H9 (cell line): ENCODE measurements around the gene EXOC3L1. TPM values are rescaled to one million over a fixed set of nuclear protein-coding genes. Genes with fewer than 3 reads are reported as not detected.

ENCODE experiments used
- DNase-seq: peaks from one replicate; pipeline ENCODE4 v3.0.0-alpha.2; 2017
- H2AFZ ChIP-seq: one replicate; pipeline ENCODE4 v1.6.1; 2013; ENCODE audit warnings: mild to moderate bottlenecking, low read length, control low read depth, moderate library complexity
- H2AK5ac ChIP-seq: 2 replicates; pipeline ENCODE4 v1.6.1; 2013; ENCODE audit warnings: low read length, control low read depth, mixed read lengths; ENCODE audit not compliant: insufficient read length
- H2BK120ac ChIP-seq: one replicate; pipeline ENCODE4 v1.6.1; 2013; ENCODE audit warnings: low read depth, mild to moderate bottlenecking, low read length, control low read depth, inconsistent platforms; ENCODE audit not compliant: poor library complexity, severe bottlenecking
- H2BK12ac ChIP-seq: 2 replicates; pipeline ENCODE4 v1.6.1; 2013; ENCODE audit warnings: low read length, control low read depth, mixed read lengths, low read depth; ENCODE audit not compliant: insufficient read length
- H2BK15ac ChIP-seq: 2 replicates; pipeline ENCODE4 v1.6.1; 2013; ENCODE audit warnings: low read depth, low read length, control low read depth
- H2BK20ac ChIP-seq: one replicate; pipeline ENCODE4 v1.6.1; 2013; ENCODE audit warnings: low read depth, mild to moderate bottlenecking, low read length, control low read depth, inconsistent platforms; ENCODE audit not compliant: poor library complexity, severe bottlenecking
- H2BK5ac ChIP-seq: 2 replicates; pipeline ENCODE4 v1.6.1; 2013; ENCODE audit warnings: low read length, control low read depth, mixed read lengths; ENCODE audit not compliant: insufficient read length
- H3K14ac ChIP-seq: 2 replicates; pipeline ENCODE4 v1.6.1; 2013; ENCODE audit warnings: low read length, control low read depth; ENCODE audit not compliant: insufficient read depth
- H3K18ac ChIP-seq: 2 replicates; pipeline ENCODE4 v1.6.1; 2013; ENCODE audit warnings: low read depth, mild to moderate bottlenecking, mixed read lengths, low read length, control low read depth; ENCODE audit not compliant: insufficient read length
- H3K23ac ChIP-seq: 2 replicates; pipeline ENCODE4 v1.6.1; 2013; ENCODE audit warnings: low read length, control low read depth, mixed read lengths, low read depth; ENCODE audit not compliant: insufficient read length
- H3K23me2 ChIP-seq: 2 replicates; pipeline ENCODE4 v1.6.1; 2013; ENCODE audit warnings: low read depth, mild to moderate bottlenecking, mixed read lengths, low read length, control low read depth; ENCODE audit not compliant: insufficient read length, poor library complexity, severe bottlenecking
- H3K27ac ChIP-seq: 2 replicates; pipeline ENCODE4 v1.5.1; 2013; ENCODE audit warnings: low read length, control low read depth, mixed read lengths, low read depth; ENCODE audit not compliant: insufficient read length
- H3K27me3 ChIP-seq: 2 replicates; pipeline ENCODE4 v1.6.1; 2013; ENCODE audit warnings: low read length, control low read depth, inconsistent platforms; ENCODE audit not compliant: insufficient read depth
- H3K4ac ChIP-seq: 2 replicates; pipeline ENCODE4 v1.6.1; 2013; ENCODE audit warnings: low read depth, mild to moderate bottlenecking, control low read depth, inconsistent platforms, low read length, moderate library complexity
- H3K4me1 ChIP-seq: 2 replicates; pipeline ENCODE4 v1.6.1; 2013; ENCODE audit warnings: low read length, control low read depth, inconsistent platforms; ENCODE audit not compliant: insufficient read depth
- H3K4me2 ChIP-seq: 2 replicates; pipeline ENCODE4 v1.6.1; 2013; ENCODE audit warnings: low read length, control low read depth, mixed read lengths; ENCODE audit not compliant: insufficient read length, insufficient read depth
- H3K56ac ChIP-seq: 2 replicates; pipeline ENCODE4 v1.6.1; 2013; ENCODE audit warnings: low read depth, mild to moderate bottlenecking, mixed read lengths, low read length, control low read depth; ENCODE audit not compliant: insufficient read length
- H3K79me1 ChIP-seq: 2 replicates; pipeline ENCODE4 v1.6.1; 2013; ENCODE audit warnings: low read depth, mild to moderate bottlenecking, moderate library complexity, low read length, control low read depth, inconsistent platforms; ENCODE audit not compliant: insufficient read depth, poor library complexity, severe bottlenecking
- H3K79me2 ChIP-seq: 2 replicates; pipeline ENCODE4 v1.6.1; 2013; ENCODE audit warnings: low read length, control low read depth, inconsistent platforms; ENCODE audit not compliant: insufficient read depth
- H3K9ac ChIP-seq: 2 replicates; pipeline ENCODE4 v1.6.1; 2013; ENCODE audit warnings: low read length, control low read depth, mixed read lengths; ENCODE audit not compliant: insufficient read length; ENCODE audit errors: extremely low read depth
- H3K9me3 ChIP-seq: one replicate; pipeline ENCODE4 v1.6.1; 2013; ENCODE audit warnings: low read depth, low read length, inconsistent platforms; ENCODE audit not compliant: control insufficient read depth
- H3T11ph ChIP-seq: one replicate; pipeline ENCODE4 v1.6.1; 2013; ENCODE audit warnings: mild to moderate bottlenecking, low read length, control low read depth, inconsistent platforms
- H4K20me1 ChIP-seq: one replicate; pipeline ENCODE4 v1.6.1; 2013; ENCODE audit not compliant: control insufficient read depth, insufficient read length, insufficient read depth
- H4K5ac ChIP-seq: 2 replicates; pipeline ENCODE4 v1.6.1; 2013; ENCODE audit warnings: low read depth, mild to moderate bottlenecking, mixed read lengths, low read length, control low read depth; ENCODE audit not compliant: insufficient read length
- H4K8ac ChIP-seq: replicated peaks from 2 replicates; pipeline ENCODE4 v1.6.1; 2013; ENCODE audit warnings: low read length, control low read depth, mixed read lengths, low read depth; ENCODE audit not compliant: insufficient read length
- H4K91ac ChIP-seq: 2 replicates; pipeline ENCODE4 v1.6.1; 2013; ENCODE audit warnings: low read depth, mild to moderate bottlenecking, moderate library complexity, mixed read lengths, low read length, control low read depth; ENCODE audit not compliant: insufficient read length
- H3K27ac Mint-ChIP-seq, 3 experiments: 2 replicates in 2 of 3; 3 replicates in 1 of 3; pipeline ENCODE4 v1.8.0; 2020 to 2021; ENCODE audit warnings: mixed read lengths in 3 of 3, mild to moderate bottlenecking in 1 of 3, moderate library complexity in 1 of 3
- H3K27me3 Mint-ChIP-seq: 2 replicates; pipeline ENCODE4 v1.8.0; 2021; ENCODE audit warnings: low read depth, mild to moderate bottlenecking, moderate library complexity, mixed read lengths
- H3K36me3 Mint-ChIP-seq, 3 experiments: 2 replicates in 2 of 3; 3 replicates in 1 of 3; pipeline ENCODE4 v1.8.0; 2020 to 2021; ENCODE audit warnings: low read depth in 3 of 3, mixed read lengths in 3 of 3; ENCODE audit not compliant: insufficient read depth in 1 of 3
- H3K4me1 Mint-ChIP-seq, 2 experiments: 2 replicates each; pipeline ENCODE4 v1.8.0; 2020; ENCODE audit warnings: mixed read lengths in 2 of 2
- H3K4me3 Mint-ChIP-seq, 2 experiments: 2 replicates in 1 of 2; 3 replicates in 1 of 2; pipeline ENCODE4 v1.8.0; 2020 to 2021; ENCODE audit warnings: mild to moderate bottlenecking in 2 of 2, mixed read lengths in 2 of 2, moderate library complexity in 1 of 2
- H3K9me3 Mint-ChIP-seq, 2 experiments: 2 replicates in 1 of 2; 3 replicates in 1 of 2; pipeline ENCODE4 v1.8.0; 2020; ENCODE audit warnings: mild to moderate bottlenecking in 2 of 2, mixed read lengths in 2 of 2, moderate library complexity in 1 of 2
- WGBS: extraction: QIAGEN DNeasy Blood & Tissue Kit; methylation state at CpG from one replicate; pipeline ENCODE4 v1.1.7; 2013; ENCODE audit warnings: missing lambda C conversion rate, low lambda C conversion rate, mixed read lengths; ENCODE audit not compliant: insufficient read length; ENCODE audit errors: extremely low coverage; 5-methylcytosine and 5-hydroxymethylcytosine counted together
- total RNA-seq: library from RNA; stranded (reverse); gene quantifications from 2 replicates; pipeline ENCODE4 v1.2.1, GENCODE V29; 2021
- TF ChIP-seq, protein P1 (sequence below): fragments of 200-600 bp; sonication (generic); conservative IDR thresholded peaks from 3 replicates; pipeline ENCODE4 v1.8.0; 2021; ENCODE audit warnings: antibody characterized with exemption, mild to moderate bottlenecking

EXOC3L1 gene
- total RNA-seq, 1 experiment from 2014 or later: 3.3 TPM

DNA sequence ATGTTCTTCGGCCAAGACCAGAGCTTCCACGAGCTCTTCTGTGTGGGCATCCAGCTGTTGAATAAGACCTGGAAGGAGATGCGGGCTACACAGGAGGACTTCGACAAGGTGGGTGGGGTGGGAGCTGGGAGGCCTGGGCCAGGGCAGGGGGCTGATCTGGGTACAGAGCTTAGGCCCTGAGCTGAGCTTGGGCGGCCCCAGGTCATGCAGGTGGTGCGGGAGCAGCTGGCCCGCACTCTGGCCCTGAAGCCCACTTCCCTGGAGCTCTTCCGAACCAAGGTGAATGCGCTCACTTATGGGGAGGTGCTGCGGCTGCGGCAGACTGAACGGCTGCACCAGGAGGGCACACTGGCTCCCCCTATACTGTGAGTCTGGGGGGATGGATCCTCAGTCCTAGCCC is 12.5 kb upstream of the EXOC3L1 start:
- H3K4ac ChIP-seq: no peak overlapping the region
- no peak overlapping the region for H4K5ac ChIP-seq
- H3K27me3 ChIP-seq: no peaks in the 10 kb centered on the region
- no peak overlapping the region for H2BK120ac ChIP-seq
- no peak overlapping the region for H2BK15ac ChIP-seq
- no peaks in the 10 kb centered on the region for H3K79me2 ChIP-seq
- H3K9me3 ChIP-seq: no peaks in the 10 kb centered on the region
- H3K4me2 ChIP-seq: no peak overlapping the region
- H3K4me1 ChIP-seq: no peaks in the 10 kb centered on the region
- no peak for DNase-seq
- 0 out of 2 replicates have a peak, but pooled peaks cover 3% of the 10 kb centered on the region for H3K27me3 Mint-ChIP-seq
- no peaks in the 10 kb centered on the region for H3K79me1 ChIP-seq
- peaks cover 4 to 36% (median 11%) of the 10 kb centered on the region in 3 experiments; a peak in 5 of 7 replicates for H3K36me3 Mint-ChIP-seq
- no peak overlapping the region for H3K23ac ChIP-seq
- no peak overlapping the region for H2BK12ac ChIP-seq
- no peak overlapping the region for H3K14ac ChIP-seq
- no peak overlapping the region for H2AK5ac ChIP-seq
- TF ChIP-seq, protein P1, sequence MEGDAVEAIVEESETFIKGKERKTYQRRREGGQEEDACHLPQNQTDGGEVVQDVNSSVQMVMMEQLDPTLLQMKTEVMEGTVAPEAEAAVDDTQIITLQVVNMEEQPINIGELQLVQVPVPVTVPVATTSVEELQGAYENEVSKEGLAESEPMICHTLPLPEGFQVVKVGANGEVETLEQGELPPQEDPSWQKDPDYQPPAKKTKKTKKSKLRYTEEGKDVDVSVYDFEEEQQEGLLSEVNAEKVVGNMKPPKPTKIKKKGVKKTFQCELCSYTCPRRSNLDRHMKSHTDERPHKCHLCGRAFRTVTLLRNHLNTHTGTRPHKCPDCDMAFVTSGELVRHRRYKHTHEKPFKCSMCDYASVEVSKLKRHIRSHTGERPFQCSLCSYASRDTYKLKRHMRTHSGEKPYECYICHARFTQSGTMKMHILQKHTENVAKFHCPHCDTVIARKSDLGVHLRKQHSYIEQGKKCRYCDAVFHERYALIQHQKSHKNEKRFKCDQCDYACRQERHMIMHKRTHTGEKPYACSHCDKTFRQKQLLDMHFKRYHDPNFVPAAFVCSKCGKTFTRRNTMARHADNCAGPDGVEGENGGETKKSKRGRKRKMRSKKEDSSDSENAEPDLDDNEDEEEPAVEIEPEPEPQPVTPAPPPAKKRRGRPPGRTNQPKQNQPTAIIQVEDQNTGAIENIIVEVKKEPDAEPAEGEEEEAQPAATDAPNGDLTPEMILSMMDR: no peak
- no peaks in the 10 kb centered on the region for H3K23me2 ChIP-seq
- WGBS: no CpG with 5 or more reads among the region's 12 CpGs
- no peak overlapping the region for H4K91ac ChIP-seq
- H2AFZ ChIP-seq: no peak overlapping the region
- no peak overlapping the region for H3K27ac ChIP-seq
- no peak overlapping the region for H2BK20ac ChIP-seq
- no peak overlapping the region for H3T11ph ChIP-seq
- no peak overlapping the region for H3K27ac Mint-ChIP-seq
- no peak overlapping the region for H3K56ac ChIP-seq
- H4K8ac ChIP-seq: no peak overlapping the region
- H3K4me3 Mint-ChIP-seq: no peak overlapping the region
- no peak overlapping the region for H3K18ac ChIP-seq
- H3K4me1 Mint-ChIP-seq: peaks cover 19 to 21% of the 10 kb centered on the region in 2 experiments
- H3K9ac ChIP-seq: no peak overlapping the region
- H3K9me3 Mint-ChIP-seq: no peaks in the 10 kb centered on the region
- no peaks in the 10 kb centered on the region for H4K20me1 ChIP-seq
- no peak overlapping the region for H2BK5ac ChIP-seq
